HUES6 (cell line): Measurements from ENCODE around the gene STARD5.

Source experiments
- H3K27ac ChIP-seq: 2 replicates; pipeline ENCODE4 v1.7.0; 2013; ENCODE audit warnings: low read depth, mild to moderate bottlenecking, low read length, inconsistent platforms
- H3K27me3 ChIP-seq: 2 replicates; pipeline ENCODE4 v1.6.1; 2013; ENCODE audit warnings: low read length; ENCODE audit not compliant: control insufficient read depth, insufficient read depth
- H3K36me3 ChIP-seq: 2 replicates; pipeline ENCODE4 v1.6.1; 2013; ENCODE audit warnings: low read length; ENCODE audit not compliant: control insufficient read depth, insufficient read depth
- H3K4me1 ChIP-seq: 2 replicates; pipeline ENCODE4 v1.6.1; 2013; ENCODE audit warnings: low read length; ENCODE audit not compliant: control insufficient read depth, insufficient read depth
- H3K4me3 ChIP-seq: 2 replicates; pipeline ENCODE4 v1.5.1; 2013; ENCODE audit warnings: low read depth, low read length
- H3K9ac ChIP-seq: one replicate; pipeline ENCODE4 v1.6.1; 2013; ENCODE audit warnings: mild to moderate bottlenecking, low read length
- H3K9me3 ChIP-seq: 2 replicates; pipeline ENCODE4 v1.6.1; 2013; ENCODE audit warnings: low read depth, low read length; ENCODE audit not compliant: control insufficient read depth, insufficient read depth

The STARD5 gene

GRCh38 chr15:81299630-81300273 lies 24.2 kb downstream of the STARD5 start:
- Histone ChIP-seq H3K4me3 (no peak overlapping the region), H3K27ac (no peak overlapping the region), H3K4me1 (peaks cover 19% of the 10 kb centered on the region), H3K9ac (no peak overlapping the region), H3K27me3 (no peaks in the 10 kb centered on the region), H3K36me3 (no peaks in the 10 kb centered on the region), H3K9me3 (no peaks in the 10 kb centered on the region)

- H3K27me3 ChIP-seq = no peaks in the 10 kb centered on the region
- H3K4me1 ChIP-seq = peaks cover 22% of the 10 kb centered on the region
- H3K9ac ChIP-seq = no peak overlapping the region
- no peak overlapping the region for H3K27ac ChIP-seq
- no peaks in the 10 kb centered on the region for H3K9me3 ChIP-seq
- no peak overlapping the region for H3K4me3 ChIP-seq
- H3K36me3 ChIP-seq = no peaks in the 10 kb centered on the region
Measured at GRCh38 chr15:81299156-81299555, 24.8 kb downstream of the STARD5 start.

DNA sequence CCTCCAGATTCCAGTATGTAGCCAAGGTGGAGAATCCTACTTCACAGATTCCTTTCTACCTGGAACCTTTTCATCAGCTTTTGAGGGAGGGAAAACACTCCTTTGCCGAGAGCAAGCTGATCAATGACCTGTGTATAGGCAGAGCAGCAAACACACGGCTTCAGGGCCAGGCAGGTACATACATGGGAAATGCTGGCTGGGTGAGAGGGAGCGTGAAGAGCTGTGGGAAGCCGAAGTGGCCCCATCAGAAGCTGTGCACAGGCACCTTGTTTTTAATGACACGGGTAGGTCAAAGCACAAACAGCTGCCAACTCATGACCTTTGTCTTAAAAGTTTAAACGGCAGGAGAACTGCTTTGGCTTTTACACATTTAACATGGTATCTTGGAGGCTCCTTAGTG lies 25.3 kb downstream of the STARD5 start:
- H3K9ac ChIP-seq = no peak overlapping the region
- peaks cover 22% of the 10 kb centered on the region for H3K4me1 ChIP-seq

GRCh38 chr15:81297603-81298575 lies 26.1 kb downstream of the STARD5 start:
- Histone ChIP-seq H3K9me3 (no peaks in the 10 kb centered on the region), H3K27ac (no peak overlapping the region), H3K36me3 (no peaks in the 10 kb centered on the region), H3K9ac (no peak overlapping the region), H3K27me3 (no peaks in the 10 kb centered on the region), H3K4me1 (peaks cover 20% of the 10 kb centered on the region), H3K4me3 (no peak overlapping the region)

More for the DNA sequence above, 25.3 kb downstream of the STARD5 start:
- Histone ChIP-seq H3K27ac (no peak overlapping the region), H3K9me3 (no peaks in the 10 kb centered on the region), H3K4me3 (no peak overlapping the region), H3K36me3 (no peaks in the 10 kb centered on the region), H3K27me3 (no peaks in the 10 kb centered on the region)

DNA sequence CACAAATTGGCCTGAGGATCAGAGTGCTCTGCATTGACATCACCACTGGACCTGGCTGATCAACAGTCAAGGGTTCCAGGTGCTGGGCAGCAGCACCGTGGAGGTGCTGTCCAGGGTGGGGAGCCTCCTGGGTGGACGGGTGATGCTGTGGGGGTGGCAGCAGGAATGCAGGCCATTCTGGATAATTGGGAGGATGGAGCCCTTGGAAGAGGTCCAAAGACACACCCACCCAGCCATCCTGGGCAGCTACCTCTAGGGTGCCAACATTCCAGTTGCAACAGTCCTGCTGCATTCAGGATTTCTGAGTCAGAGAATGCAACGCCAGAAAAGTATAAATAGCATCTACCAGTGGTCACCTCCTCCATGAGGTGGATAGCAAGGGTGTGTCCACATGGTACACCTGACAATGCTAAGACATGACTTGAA lies 26.8 kb downstream of the STARD5 start:
- Histone ChIP-seq H3K4me1 (peaks cover 20% of the 10 kb centered on the region), H3K27me3 (no peaks in the 10 kb centered on the region), H3K36me3 (no peaks in the 10 kb centered on the region), H3K27ac (no peak overlapping the region), H3K9me3 (no peaks in the 10 kb centered on the region), H3K9ac (no peak overlapping the region), H3K4me3 (no peak overlapping the region)

DNA sequence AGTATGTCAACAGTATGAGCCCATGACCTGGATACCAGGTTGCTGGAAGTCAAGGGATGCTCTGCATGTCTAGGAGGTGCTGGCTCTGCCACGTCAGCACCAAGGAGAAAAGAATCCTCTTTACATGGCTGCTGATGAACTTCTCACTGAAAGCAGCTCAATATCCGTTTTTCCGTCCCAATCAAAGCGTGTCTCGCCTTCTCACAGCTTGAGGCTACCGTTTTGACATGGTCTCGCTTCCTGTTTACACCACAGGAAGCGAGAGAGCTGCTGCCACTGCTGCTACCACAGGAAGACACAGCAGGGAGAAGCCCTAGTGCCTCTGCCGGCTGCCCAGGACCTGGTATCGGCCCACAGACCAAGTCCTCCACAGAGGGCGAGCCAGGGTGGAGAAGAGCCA lies 27.3 kb downstream of the STARD5 start:
- no peak overlapping the region for H3K4me3 ChIP-seq
- peaks cover 20% of the 10 kb centered on the region for H3K4me1 ChIP-seq
- H3K27ac ChIP-seq = no peak overlapping the region
- no peaks in the 10 kb centered on the region for H3K27me3 ChIP-seq
- no peaks in the 10 kb centered on the region for H3K9me3 ChIP-seq
- no peak overlapping the region for H3K9ac ChIP-seq
- no peaks in the 10 kb centered on the region for H3K36me3 ChIP-seq

DNA sequence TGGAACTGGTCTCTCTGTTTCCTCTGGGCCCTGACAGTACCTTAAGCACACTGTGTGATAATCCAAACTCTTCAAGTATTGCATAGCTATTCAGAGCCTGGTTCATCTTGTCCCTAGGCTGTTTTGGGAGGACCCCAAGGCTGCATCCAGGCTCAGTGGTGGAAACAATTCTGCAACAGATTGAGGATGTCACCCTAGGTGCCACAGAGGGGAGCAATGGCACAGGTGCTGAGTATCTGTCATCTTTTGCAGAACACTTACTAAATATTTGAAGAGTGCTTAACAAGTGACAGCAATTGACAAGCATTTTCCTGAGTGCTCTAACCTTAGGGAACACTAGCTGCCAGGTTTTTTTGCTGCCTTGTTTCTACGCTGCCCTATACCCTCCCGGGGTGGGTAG lies 27.8 kb downstream of the STARD5 start:
- Histone ChIP-seq H3K4me3 (no peak overlapping the region), H3K36me3 (no peaks in the 10 kb centered on the region), H3K9me3 (no peaks in the 10 kb centered on the region), H3K9ac (no peak overlapping the region), H3K4me1 (peaks cover 20% of the 10 kb centered on the region), H3K27me3 (no peaks in the 10 kb centered on the region), H3K27ac (no peak overlapping the region)

- no peaks in the 10 kb centered on the region for H3K27me3 ChIP-seq
- no peaks in the 10 kb centered on the region for H3K9me3 ChIP-seq
- H3K36me3 ChIP-seq = no peaks in the 10 kb centered on the region
- peaks cover 20% of the 10 kb centered on the region for H3K4me1 ChIP-seq
- no peak overlapping the region for H3K9ac ChIP-seq
- H3K27ac ChIP-seq = no peak overlapping the region
- H3K4me3 ChIP-seq = no peak overlapping the region
Measured at GRCh38 chr15:81295486-81296121, 28.3 kb downstream of the STARD5 start.

- no peaks in the 10 kb centered on the region for H3K27me3 ChIP-seq
- H3K4me3 ChIP-seq = no peak overlapping the region
- H3K36me3 ChIP-seq = no peaks in the 10 kb centered on the region
- H3K27ac ChIP-seq = no peak overlapping the region
- no peak overlapping the region for H3K9ac ChIP-seq
- H3K4me1 ChIP-seq = peaks cover 20% of the 10 kb centered on the region
- no peaks in the 10 kb centered on the region for H3K9me3 ChIP-seq
Measured at GRCh38 chr15:81294516-81294880, 29.4 kb downstream of the STARD5 start.

- Histone ChIP-seq H3K27ac (no peak overlapping the region), H3K9me3 (no peaks in the 10 kb centered on the region), H3K36me3 (no peaks in the 10 kb centered on the region), H3K9ac (no peak overlapping the region), H3K27me3 (no peaks in the 10 kb centered on the region), H3K4me1 (peaks cover 20% of the 10 kb centered on the region), H3K4me3 (no peak overlapping the region)
Measured at GRCh38 chr15:81293728-81294515, 30.0 kb downstream of the STARD5 start.
